Stimulated activated CD4-positive, alpha-beta T cell treated with anti-CD3 and anti-CD28 coated beads, Interleukin-12 subunit alpha, Interleukin-12 subunit beta, amount 100 ng/mL, for 4 hours (primary cell): ENCODE results near the gene ASB12.
A peak's percentile ranks its signal among the peaks of the same experiment; 100 is the strongest.
"Not testable (repeated sequence)": the region's sequence is repeated elsewhere in the genome, so short reads cannot be mapped to it uniquely, and the experiment has no call there.

Experiments
- DNase-seq: peaks from one replicate; pipeline ENCODE4 v3.0.0-alpha.2; 2020

The ASB12 gene

DNA sequence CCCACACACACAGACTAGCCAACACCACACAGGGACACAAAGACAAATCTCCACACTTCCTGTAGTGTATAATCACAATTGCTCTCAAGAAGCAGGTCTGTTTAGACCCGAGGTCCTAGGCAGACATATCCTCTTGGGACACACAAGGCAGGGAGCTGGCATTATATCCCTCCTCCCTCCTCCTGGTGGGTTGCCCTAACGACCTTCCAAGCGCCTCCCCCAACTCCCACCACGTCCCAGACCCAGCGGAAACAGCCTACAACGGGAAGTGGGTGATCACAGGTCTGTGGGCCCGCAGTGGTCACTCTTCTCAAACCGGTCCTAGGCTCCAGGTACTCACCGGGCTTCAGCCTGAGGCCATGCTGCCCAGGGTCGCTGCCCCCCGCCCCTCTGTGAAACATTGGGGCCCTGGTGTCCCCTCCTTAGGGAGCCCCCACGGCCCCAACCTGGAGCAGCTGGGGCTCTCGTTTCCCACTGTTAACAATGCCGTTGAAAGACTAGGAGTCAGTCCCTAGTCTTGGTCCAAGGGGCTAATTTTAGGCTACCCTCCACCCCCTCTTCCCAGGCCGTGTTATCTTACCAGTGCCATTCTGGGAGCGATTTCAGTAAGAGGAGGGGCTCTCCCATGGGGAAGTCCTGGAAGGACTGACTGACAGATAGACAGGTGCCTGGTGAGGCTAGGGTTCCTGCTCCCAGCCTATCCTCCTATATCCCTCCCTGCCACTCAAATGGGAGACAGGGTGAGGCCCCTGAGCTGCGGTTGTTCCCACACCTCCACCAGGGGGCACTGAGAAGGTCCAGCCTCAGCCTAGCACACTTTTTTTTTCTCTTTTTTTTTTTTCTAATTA lies at the start of gene ASB12:
Gene ASB12 (minus strand): TSS at position 485 of the 848 bp plus-strand sequence. CDS start 4,957 bp downstream, outside the sequence.
- DNase-seq = no peak

- DNase-seq = no peak
Measured at GRCh38 chrX:64265265-64265664, 34.9 kb upstream of the ASB12 start.

DNA sequence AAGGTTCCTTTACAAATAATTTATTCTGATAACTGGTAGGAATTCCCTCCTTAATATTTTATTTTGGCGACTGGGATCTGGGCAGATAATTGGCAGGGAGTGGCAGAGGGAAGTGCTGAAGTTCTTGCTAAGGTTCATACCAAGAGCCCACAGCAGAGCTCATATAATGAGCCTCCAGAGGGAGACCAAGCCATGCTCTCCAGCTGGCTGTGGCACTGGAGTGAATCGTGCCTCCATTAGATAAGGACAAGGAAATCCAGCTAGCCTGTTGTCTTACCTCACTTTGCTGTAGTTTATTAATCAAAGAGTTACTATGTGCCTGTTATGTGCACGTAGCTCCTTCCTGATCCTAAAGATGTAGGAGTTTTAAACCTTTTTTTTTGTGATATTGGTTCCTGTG lies 1.3 kb downstream of the ASB12 start:
- no peak for DNase-seq

GRCh38 chrX:64218023-64218422 lies 12.4 kb downstream of the ASB12 start:
- DNase-seq = no peak

- DNase-seq = not testable (repeated sequence)
Measured at GRCh38 chrX:64213989-64214388, 16.4 kb downstream of the ASB12 start.

GRCh38 chrX:64206556-64207162 lies 23.7 kb downstream of the ASB12 start:
- no peak for DNase-seq

- peak; percentile 82 for DNase-seq
Measured at GRCh38 chrX:64205735-64206501, 24.5 kb downstream of the ASB12 start.

GRCh38 chrX:64205441-64205734 lies 25.0 kb downstream of the ASB12 start, which contains the start of gene AMER1:
Gene AMER1, minus strand, starts transcription at chrX:64205708. Its CDS starts 12,422 bp downstream, at chrX:64193286.
- no peak for DNase-seq

DNA sequence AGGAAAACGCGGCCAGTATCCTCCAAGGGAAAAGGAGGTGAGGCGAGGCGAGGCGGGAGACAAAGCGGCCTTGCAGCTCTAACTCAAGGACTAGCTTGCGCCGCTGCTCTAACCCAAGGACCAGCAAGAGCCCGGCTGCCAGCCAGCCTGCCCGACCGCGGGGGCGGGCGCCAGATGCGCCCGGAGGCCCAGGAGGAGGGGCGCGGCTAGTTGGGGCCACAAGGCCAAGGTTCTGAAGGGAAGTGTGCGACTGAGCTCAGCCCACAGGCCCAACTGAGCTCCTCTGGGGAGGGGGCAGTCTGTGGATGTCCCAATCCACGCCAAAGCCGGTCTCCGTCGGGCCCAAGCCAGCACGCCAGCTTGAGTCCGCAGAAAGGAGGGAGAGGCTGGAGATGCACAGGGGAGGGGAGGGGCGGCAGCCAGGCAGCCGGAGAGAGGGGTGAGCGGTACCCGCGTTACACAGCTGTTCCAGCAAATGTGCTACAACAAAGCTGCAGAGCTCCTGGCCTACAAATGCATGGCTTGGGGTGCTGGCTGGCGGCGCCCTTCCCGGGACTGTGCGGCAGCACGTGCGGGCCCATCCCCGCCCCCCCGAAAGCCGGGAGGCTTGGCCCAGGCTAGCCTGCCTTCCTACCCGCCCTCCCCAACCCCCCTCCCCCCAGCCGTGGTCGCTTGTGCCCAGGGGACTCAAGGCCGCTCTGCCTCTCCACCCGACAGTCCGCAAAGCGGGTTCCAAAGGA lies 25.5 kb downstream of the ASB12 start:
- DNase-seq = peak; percentile 7

DNA sequence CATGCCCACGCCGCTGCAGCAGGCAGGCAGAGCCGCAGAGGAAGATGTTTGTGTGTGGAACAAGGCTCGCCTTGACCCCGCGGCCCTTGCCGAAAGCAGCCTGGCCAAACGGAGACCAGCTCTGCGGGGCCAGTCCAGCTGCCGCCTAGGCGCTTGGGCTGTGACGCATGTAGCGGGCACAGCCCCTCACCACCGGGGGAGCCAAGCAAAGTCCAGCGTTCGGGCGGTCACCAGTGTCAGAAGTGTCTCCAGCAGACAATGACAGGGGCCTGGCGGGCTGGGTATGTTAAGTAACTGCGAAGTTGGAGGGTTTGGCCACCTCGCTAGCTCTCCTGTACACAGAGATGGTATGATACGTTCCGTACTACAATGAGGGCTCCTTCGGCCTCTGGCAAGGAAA lies 26.2 kb downstream of the ASB12 start:
- DNase-seq = no peak

GRCh38 chrX:64202808-64203325 lies 27.5 kb downstream of the ASB12 start:
- no peak for DNase-seq

- no peak for DNase-seq
Measured at GRCh38 chrX:64198036-64198435, 32.4 kb downstream of the ASB12 start.

- no peak for DNase-seq
Measured at GRCh38 chrX:64196606-64197005, 33.8 kb downstream of the ASB12 start.

DNA sequence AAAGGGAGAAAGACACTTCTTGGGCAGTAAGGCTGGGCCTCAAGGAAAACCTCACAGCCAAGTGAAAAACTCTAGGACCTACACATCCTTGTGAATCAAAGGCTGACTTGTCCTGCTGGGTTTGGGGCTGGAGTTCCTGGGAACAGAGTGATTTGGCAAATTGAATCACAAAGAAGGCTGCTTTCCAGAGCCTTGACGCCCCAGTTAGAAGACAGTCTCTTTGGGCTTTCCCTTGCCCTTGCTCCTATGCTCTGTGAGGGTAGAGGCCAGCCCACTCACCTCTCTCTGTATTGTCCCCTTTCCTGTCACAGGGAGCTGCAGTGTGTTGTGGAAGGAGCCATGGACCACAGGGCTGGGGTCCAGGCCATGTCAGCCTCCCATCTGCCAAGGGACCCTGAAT lies 34.5 kb downstream of the ASB12 start:
- no peak for DNase-seq

DNA sequence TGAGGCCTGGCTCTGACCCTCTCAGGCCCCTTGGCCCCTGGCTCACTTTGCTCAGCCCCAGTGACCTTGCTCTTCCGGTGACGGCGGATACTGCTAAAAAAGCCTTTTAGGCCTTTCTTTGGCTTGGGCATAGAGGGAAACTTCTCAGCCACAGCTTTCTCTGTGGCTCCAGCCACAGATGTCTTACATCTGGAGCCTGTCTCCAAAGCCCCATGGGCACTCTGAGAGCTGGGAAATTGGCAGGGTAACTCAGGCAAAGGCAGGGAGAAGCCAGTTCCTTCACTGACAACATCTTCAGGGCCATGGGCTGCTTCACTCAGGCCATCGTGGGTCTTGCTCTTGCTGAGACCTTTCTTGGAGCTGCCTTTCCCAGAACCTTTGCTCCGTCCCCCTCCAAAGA lies 37.7 kb downstream of the ASB12 start:
- DNase-seq = no peak

DNA sequence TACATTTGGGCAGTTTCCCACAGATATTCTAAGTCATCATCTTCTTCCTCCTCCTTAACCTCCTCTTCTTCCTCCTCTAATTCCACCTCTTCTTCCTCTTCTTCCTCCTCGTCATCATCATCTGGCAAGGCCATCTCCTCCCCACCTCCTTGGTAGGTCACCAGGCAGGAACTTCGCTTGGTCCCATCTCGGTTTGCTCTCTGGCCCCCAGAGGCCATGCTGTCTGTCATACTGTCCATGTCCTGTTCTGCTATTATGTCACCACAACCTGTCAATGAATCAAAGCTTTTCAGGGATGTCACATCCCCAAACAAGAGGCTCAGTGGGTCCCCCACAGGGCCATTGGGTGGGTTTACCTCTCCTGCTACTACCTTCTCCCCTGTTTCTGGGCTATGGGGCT lies 38.4 kb downstream of the ASB12 start:
- no peak for DNase-seq

DNA sequence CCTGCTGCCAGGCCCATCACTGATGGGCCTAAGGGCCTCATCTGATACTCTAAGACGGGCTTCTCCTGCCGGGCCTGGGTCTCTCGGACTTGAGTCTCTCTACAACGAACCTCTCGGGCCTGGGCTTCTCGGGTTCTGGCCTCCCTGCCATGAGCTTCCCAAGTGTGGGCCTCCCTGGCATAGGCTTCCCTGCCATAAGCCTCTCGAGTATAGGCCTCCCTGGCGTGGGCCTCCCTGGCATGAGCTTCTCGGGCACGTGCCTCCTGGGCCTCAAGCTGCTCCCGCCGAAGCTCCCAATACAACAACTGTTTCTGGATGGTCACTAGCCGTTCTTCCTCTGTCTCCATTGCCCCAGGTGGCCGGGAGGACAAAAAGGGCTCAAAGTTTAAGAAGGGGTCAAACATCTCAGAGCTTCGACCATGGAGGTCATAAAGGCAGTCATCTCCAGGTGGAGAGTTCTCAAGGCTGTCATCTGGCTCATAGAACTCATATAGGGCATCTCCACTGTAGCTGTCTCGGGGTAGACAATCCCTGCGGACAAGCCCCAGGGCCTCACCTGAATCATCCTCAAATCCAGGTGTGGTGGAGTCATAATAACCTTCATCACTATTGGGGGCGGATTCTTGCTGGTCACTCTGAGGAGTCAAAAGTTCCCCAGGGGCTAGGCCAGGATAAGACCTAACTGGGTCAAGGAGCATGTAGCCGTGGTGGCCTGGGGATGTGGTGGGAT lies 39.0 kb downstream of the ASB12 start:
- DNase-seq = no peak

DNA sequence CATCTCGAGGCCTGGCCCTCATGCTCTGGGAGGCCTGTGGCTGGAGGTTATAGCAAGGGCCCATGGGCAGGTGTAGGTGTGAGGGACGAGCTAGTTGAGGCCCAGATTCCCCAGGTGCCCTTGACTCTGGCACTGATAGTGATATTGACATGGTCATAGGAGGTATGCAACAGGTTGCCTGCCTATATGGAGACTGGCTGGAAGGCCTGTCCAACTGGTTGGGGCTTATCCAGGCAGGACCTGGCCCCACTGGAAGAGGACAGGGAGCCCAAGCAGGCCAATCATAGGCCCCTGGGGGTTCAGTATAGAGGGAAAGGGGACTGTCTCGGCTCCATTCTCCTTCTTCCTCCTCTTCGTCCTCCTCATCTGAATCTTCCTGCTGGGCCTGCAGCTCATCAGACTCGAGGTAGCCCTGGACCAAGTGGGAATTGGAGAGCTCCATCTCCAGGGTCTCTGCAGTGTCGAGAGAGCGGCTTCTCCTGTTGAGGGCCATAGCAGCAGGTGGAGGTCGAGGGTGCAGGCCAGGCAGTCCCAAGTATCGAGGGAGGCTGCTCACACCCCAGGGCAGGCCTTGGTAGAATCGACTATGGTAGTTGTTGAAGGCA lies 40.2 kb downstream of the ASB12 start:
- DNase-seq = no peak

- no peak for DNase-seq
Measured at GRCh38 chrX:64188901-64189300, 41.5 kb downstream of the ASB12 start.

GRCh38 chrX:64187762-64188150 lies 42.7 kb downstream of the ASB12 start:
- DNase-seq = no peak

- DNase-seq = no peak
Measured at GRCh38 chrX:64186974-64187761, 43.2 kb downstream of the ASB12 start.
